RWPE1 (cell line): Measurements from ENCODE around the gene DCPS.
"Not testable (repeated sequence)": the region's sequence is repeated elsewhere in the genome, so short reads cannot be mapped to it uniquely, and the experiment has no call there.

Experiments used
- CTCF ChIA-PET: fragments of 350-600 bp; sonication (Branson Sonifier 250); formaldehyde crosslinking; extraction: SDS; loops from one replicate; lab custom pipeline; 2021; lab: Yijun Ruan, JAX
- POLR2A ChIA-PET: fragments of 400-600 bp; formaldehyde crosslinking; extraction: SDS; loops from one replicate; lab custom pipeline; 2020; ENCODE audit warnings: antibody characterized with exemption; ENCODE audit not compliant: low non-redundant PET; lab: Yijun Ruan, JAX
- DNase-seq: peaks from one replicate; pipeline ENCODE4 v3.0.0; 2012; ENCODE audit warnings: low spot score
- H3K27ac ChIP-seq: fragments of 450-650 bp; 2 replicates; pipeline ENCODE4 v1.5.1; 2017
- TF ChIP-seq, protein P1 (sequence below): fragments of 450-650 bp; conservative IDR thresholded peaks from 2 replicates; pipeline ENCODE4 v1.5.1; 2017; ENCODE audit warnings: low read depth, mild to moderate bottlenecking

DCPS gene

DNA sequence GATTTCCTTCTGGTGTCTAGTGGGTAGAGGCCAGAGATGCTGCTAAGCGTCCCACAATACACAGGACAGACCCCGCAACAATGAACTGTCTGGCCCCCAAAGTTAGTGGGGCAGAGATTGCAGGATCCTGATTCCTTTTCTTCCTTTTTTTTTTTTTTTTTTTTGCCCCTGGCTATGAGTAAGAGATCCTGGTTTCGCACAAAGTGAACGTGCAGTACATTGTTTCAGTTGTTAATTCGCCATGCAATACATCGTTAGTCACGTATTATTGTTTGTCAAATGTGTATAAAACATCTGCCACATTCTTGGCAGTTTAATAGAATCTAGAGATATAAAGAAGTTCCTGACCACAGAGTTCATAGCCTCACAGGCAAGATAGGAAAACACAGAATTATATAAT, 71.9 kb downstream of the DCPS start:
- DNase-seq, result peak; percentile 66
- H3K27ac ChIP-seq, result peak overlapping the region; percentile 96
- CTCF ChIA-PET, result no interaction called here
- POLR2A ChIA-PET, result no interaction called here
- TF ChIP-seq, protein P1, sequence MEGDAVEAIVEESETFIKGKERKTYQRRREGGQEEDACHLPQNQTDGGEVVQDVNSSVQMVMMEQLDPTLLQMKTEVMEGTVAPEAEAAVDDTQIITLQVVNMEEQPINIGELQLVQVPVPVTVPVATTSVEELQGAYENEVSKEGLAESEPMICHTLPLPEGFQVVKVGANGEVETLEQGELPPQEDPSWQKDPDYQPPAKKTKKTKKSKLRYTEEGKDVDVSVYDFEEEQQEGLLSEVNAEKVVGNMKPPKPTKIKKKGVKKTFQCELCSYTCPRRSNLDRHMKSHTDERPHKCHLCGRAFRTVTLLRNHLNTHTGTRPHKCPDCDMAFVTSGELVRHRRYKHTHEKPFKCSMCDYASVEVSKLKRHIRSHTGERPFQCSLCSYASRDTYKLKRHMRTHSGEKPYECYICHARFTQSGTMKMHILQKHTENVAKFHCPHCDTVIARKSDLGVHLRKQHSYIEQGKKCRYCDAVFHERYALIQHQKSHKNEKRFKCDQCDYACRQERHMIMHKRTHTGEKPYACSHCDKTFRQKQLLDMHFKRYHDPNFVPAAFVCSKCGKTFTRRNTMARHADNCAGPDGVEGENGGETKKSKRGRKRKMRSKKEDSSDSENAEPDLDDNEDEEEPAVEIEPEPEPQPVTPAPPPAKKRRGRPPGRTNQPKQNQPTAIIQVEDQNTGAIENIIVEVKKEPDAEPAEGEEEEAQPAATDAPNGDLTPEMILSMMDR, result no peak

DNA sequence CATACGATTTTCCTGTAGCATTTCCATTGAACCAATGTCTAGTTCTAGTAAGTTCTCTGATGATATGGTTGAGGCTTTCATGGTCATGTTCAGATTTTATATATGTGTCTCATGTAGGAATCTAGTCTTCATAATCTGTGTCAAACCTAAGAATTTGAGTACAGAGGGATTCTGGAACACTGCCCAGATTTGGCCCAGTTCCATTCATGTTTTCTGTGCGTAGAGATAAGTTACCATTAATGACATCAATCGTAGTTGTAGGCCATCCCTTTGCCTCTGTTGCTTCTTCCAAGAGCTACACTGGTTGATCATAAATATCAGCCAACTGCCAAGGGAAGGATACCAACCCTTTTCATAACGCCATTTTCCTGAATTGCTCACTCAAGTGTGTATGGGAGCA, 74.9 kb downstream of the DCPS start:
- POLR2A ChIA-PET, result no interaction called here

DNA sequence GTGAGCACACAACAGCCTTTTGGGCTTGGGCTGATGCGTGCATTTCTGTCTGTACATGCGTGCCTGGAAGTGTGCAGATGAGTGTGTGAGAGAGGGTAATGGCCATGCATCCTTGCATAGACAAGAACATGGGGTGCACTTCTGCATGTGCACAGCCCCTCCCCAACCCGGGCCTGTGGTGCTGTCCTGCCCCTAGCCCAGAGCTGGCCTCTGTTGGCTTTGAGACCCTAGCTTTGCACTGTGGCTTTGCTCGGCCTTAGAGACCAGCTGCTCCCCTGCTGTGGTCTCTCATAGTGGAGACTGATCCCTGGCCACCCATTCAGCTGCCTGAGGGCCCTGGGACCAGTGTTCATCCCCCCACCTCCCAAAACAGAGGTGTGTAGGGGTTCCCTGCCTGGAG, 77.0 kb downstream of the DCPS start:
- no peak for DNase-seq
- H3K27ac ChIP-seq, result peak overlapping the region; percentile 40
- TF ChIP-seq, protein P1, result no peak
- CTCF ChIA-PET, result no interaction called here
- POLR2A ChIA-PET, result no interaction called here

More for the DNA sequence above, 74.9 kb downstream of the DCPS start:
- H3K27ac ChIP-seq, result no peak overlapping the region
- CTCF ChIA-PET, result interaction anchor here (0.5 kb wide), 1 partner anchor 22 kb away, joined by 3 read pairs; no protein-coding TSS in a partner anchor
- no peak for DNase-seq
- TF ChIP-seq, protein P1, result no peak

DNA sequence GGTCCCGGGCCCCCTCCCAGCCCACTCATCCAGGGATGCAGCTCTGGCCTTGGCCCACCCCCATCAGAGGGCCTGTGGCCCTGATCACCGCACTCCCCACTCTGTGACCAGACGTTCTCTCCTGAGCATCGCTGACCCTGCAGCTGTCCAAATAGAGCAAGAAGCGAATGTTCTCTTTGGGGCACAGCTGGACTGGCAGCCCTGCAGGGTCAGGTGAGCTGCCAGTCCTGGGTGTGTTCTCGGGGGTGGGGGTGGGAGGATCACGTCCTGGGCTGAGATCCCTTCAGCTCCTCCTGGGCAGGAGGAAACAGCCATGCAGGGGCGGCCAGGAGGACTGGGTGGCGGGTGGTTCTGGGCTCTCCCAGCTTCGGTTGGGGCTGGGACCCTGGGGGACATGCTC, 78.1 kb downstream of the DCPS start:
- POLR2A ChIA-PET, result not testable (repeated sequence)

DNA sequence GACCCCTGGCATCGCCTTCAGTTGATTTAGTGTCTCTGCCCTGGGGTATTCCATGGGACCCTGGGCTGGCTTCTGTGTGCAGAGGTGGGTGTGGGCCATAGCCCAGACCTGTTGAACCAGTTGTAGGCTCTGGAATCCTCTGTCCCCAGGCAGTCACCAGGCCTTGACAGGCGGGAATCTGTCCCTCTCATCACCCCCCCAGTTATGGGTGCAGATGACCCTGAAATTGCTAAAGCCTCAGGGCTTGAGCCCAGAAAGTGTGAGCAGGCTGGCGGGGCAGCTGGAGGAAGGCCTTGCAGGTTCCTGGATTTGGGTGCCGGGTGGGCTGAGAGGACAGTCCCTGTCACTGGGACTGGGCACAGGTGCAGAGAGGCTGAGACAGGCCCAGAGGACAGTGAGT, 78.8 kb downstream of the DCPS start:
- CTCF ChIA-PET, DNase-seq, POLR2A ChIA-PET: not testable (repeated sequence)
- H3K27ac ChIP-seq, result peak overlapping the region; percentile 89

More for the DNA sequence above, 78.1 kb downstream of the DCPS start:
- DNase-seq, H3K27ac ChIP-seq, CTCF ChIA-PET: not testable (repeated sequence)

DNA sequence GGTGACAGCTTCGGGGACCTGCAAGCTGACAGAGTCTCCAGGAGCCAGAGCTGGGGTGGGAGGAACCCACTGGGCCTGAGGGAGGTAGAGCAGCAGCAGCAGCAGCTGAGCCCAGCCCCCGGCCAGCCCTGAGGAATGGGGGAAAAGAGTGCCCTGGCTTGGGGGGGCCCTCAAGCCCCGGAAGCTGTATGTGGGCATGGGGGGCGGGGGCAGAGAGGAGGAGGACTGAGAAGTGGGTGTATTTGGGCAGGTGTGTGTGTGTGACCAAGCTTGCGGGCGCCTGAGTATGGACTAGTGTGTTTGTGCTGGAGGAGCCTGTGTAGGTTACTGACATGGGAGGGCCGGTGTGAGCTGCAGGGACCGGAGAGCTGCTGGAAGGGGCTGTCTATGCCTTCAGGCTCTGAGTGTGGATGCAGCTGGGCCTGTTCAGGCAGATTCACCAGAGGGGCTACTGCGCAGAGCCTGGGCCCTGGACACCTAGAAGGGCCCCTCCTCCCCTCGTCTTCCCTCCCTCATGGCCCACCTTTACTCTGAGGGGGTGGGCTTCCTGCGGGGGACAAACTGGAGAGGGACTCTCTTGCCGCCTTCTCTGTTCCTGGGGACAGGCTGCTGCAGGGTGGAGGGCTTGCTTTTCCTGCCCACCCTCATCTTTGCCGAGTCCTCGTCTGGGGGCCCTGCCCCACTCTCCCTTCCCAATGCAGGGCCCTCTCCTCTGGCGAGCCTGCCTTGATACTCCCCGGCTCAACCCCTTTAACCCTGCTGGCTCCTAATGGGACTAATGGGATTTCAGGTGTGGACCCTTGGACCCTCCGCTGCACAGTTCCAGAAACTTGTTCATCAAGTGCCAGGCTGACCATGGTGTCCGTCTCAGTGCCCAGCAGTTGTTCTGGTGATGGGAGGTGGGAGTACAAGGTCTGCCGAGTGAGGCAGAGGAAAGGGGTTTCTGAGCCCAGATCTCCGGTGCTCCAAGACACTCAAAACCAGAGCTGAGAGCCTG, 79.8 kb downstream of the DCPS start:
- POLR2A ChIA-PET, result no interaction called here
- DNase-seq, result no peak
- H3K27ac ChIP-seq, result peak overlapping the region; percentile 89
- CTCF ChIA-PET, result interaction anchor here (0.7 kb wide), 1 partner anchor 26 kb away, joined by 3 read pairs; no protein-coding TSS in a partner anchor
- TF ChIP-seq, protein P1, result no peak

DNA sequence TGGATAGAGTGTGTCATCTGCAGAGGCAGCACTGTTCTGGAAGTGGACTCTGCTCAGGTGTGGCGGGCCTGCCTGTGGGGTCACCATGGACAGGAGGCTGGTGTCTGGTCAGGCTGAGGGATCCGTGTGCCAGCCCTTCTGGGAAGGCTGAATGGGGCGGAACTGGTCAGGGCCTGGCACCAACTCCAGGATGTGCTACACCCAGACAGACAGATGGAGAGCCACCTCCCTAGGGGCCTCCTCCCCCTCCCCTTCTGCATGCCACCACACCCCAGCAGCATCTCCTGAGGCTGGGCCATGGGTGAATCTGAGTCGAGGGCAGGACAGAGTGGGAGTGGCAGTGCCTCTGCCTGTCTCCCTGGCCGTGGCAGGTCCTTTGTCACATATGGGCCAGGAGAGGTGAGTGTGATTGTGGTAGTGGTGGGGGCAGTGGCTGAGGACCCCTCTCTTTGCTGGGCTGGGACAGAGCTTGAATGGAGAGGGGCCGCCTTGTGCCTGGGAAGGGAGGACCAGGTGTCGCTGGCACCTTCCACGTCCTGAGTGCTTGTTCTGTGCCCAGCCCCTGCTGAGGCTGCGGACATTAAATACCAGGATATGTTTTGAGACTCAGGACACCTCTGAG, 80.7 kb downstream of the DCPS start:
- POLR2A ChIA-PET, result no interaction called here
- no peak for DNase-seq

More for the DNA sequence above, 80.7 kb downstream of the DCPS start:
- peak overlapping the region; percentile 89 for H3K27ac ChIP-seq
- TF ChIP-seq, protein P1, result no peak
- CTCF ChIA-PET, result interaction anchor here (0.6 kb wide), 1 partner anchor 101 kb away, joined by 3 read pairs; no protein-coding TSS in a partner anchor
